T-helper 22 cell (primary cell): ENCODE results near the gene HLF.

ENCODE experiments used
- DNase-seq: peaks from one replicate; pipeline ENCODE4 v3.0.0-alpha.2; 2020; ENCODE audit warnings: low read depth

The HLF gene

GRCh38 chr17:55332296-55333041 is 67.7 kb downstream of the HLF start:
- DNase-seq: no peak

- DNase-seq: no peak
Observed at GRCh38 chr17:55334285-55334684, 69.5 kb downstream of the HLF start.

GRCh38 chr17:55334881-55335540 is 70.3 kb downstream of the HLF start:
- DNase-seq: no peak

- DNase-seq: no peak
Observed at GRCh38 chr17:55335625-55336024, 70.9 kb downstream of the HLF start.

GRCh38 chr17:55336426-55336825 is 71.7 kb downstream of the HLF start:
- DNase-seq: no peak

GRCh38 chr17:55340176-55340575 is 75.4 kb downstream of the HLF start:
- no peak for DNase-seq

- no peak for DNase-seq
Observed at GRCh38 chr17:55340686-55341085, 75.9 kb downstream of the HLF start.

- DNase-seq: no peak
Observed at GRCh38 chr17:55341432-55341831, 76.7 kb downstream of the HLF start.

GRCh38 chr17:55342800-55343585 is 78.2 kb downstream of the HLF start:
- no peak for DNase-seq

GRCh38 chr17:55343900-55344513 is 79.2 kb downstream of the HLF start:
- DNase-seq: no peak

GRCh38 chr17:55344514-55344997 is 79.8 kb downstream of the HLF start:
- DNase-seq: no peak

GRCh38 chr17:55345132-55345531 is 80.4 kb downstream of the HLF start:
- DNase-seq: no peak

- DNase-seq: no peak
Observed at GRCh38 chr17:55346658-55347057, 81.9 kb downstream of the HLF start.

GRCh38 chr17:55347341-55347740 is 82.6 kb downstream of the HLF start:
- DNase-seq: no peak

- no peak for DNase-seq
Observed at GRCh38 chr17:55348749-55349354, 84.1 kb downstream of the HLF start.

- DNase-seq: no peak
Observed at GRCh38 chr17:55350825-55351205, 86.1 kb downstream of the HLF start.

- DNase-seq: no peak
Observed at GRCh38 chr17:55351226-55351625, 86.5 kb downstream of the HLF start.

GRCh38 chr17:55354010-55354409 is 89.2 kb downstream of the HLF start:
- no peak for DNase-seq

- DNase-seq: no peak
Observed at GRCh38 chr17:55354941-55355340, 90.2 kb downstream of the HLF start.

- DNase-seq: peak; percentile 29
Observed at GRCh38 chr17:55356434-55357328, 91.9 kb downstream of the HLF start.

- DNase-seq: no peak
Observed at GRCh38 chr17:55360971-55361370, 96.2 kb downstream of the HLF start.
